GM19395 (cell line): Measurements from ENCODE around the gene MGAT5.

Experiments used
- ATAC-seq: cut with Tn5 transposase; IDR thresholded peaks from one replicate; pipeline ENCODE4 v1.9.1; 2021; ENCODE audit warnings: mild to moderate bottlenecking, moderate library complexity; ENCODE audit not compliant: unreplicated experiment

Gene MGAT5

DNA sequence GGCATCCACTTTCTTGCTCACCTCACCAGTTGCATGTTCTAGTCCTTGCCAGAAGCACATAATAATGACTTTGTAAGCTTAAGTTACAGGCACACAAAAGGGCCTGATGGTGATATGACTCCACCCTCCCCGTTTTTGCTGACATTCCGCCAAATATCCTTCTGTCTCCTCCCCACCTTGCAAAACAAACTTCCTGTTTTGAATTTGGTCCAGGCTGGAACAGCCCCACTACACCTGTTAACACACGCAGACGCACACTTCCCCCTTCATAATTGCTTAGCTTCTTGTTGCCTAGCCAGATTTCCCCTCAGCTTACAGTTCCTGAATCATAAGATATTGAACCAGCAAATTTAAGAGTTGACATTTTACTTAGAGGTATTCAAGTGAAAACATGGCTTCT, at the start of gene MGAT5:
Gene MGAT5, plus strand, starts transcription at position 269 of the 400 bp plus-strand sequence. CDS start 332 bp downstream, outside the sequence.
- ATAC-seq = peak; percentile 22

GRCh38 chr2:134205087-134205486, 48.8 kb upstream of the MGAT5 start:
- ATAC-seq = no peak

GRCh38 chr2:134206031-134206430, 47.8 kb upstream of the MGAT5 start:
- no peak for ATAC-seq

- no peak for ATAC-seq
Measured at GRCh38 chr2:134206573-134206972, 47.3 kb upstream of the MGAT5 start.

- peak; percentile 78 for ATAC-seq
Measured at GRCh38 chr2:134207589-134208209, 46.2 kb upstream of the MGAT5 start.

DNA sequence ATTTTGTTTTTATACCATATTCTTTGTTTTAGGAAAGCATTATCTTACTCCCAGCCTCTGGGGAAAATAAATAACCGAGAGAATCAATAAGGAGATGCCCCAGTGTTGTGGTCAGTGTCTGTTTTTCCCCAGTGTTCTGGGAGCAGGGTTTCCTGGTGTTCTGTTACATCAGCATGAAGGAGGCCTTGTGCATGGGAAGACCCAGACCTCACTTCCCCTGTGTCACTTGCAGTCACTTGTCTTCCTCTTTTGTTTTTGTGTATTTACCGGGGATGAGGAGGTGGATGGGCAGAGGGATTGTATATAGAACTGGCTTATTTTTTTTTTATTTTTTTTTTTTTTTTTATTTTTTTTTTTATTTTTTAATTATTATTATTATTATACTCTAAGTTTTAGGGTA, 45.0 kb upstream of the MGAT5 start:
- no peak for ATAC-seq

- no peak for ATAC-seq
Measured at GRCh38 chr2:134212746-134213145, 41.1 kb upstream of the MGAT5 start.

DNA sequence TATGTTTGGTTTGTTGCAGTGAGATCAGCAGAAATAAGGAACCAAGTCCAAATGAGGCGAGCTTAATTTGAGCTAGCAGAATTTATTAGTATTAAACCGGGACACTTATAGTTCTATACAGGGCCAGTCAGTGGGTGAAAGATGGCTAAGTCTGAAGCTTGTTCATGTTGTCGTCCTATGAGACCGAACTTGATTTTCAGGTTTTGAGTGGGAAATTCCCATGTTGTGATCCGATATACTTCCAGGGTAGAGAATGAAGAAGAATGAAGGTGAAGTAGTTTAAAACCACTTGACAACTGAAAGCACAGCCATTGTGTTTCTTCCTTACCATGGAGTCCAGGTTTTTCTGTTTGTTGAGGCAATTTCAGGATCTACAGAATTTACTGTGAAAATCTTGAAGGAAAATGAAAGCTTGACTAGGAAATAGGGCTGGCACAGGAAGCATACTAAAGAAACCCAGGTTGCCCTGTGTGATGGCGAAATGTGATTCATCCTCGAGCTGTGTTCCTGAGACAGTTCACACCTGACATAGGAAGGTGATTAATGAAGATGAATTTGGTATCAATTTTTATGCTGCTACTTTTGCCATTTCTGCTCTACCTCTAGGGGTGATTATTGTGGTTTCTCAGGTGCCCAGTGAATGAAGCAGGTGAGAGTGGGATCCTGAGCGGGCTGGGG, 37.6 kb upstream of the MGAT5 start:
- ATAC-seq = no peak

DNA sequence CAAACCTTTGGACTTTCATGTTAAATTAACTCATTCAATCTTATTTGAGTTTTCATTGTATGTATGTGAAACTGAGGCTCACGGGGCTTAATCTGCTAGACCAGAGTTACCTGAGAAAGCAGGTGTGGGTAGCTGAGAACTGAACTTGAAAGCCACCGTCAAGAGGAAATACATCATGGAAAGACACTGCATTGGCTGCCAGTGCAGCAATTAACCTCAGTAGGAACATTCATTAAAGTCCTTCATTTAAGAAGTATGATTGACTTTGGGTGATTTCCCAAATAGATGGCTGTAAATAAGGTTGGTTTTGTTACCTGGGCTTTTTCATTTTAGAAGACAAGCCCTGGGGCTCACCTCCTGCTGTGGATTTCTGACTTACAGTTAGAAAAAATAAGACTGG, 36.5 kb upstream of the MGAT5 start:
- ATAC-seq = no peak

DNA sequence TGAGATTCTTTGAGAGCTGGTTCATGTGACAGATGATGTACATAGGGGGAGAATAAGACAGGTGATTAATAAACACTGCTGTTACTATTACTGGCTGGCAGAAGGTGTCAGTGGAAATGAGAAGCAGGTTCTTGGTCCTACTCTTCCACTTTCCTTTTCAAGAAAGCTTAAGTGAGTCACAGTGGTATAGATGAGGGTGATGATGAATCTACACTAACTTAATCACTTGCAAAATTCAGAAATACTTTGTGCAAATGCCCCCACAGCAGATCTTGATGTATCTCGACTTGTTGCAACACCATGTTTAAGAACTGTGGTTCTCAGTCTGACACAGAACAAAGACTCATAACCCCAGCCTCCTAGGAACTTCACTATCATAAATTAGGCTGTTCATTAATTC, 35.9 kb upstream of the MGAT5 start:
- peak; percentile 77 for ATAC-seq

DNA sequence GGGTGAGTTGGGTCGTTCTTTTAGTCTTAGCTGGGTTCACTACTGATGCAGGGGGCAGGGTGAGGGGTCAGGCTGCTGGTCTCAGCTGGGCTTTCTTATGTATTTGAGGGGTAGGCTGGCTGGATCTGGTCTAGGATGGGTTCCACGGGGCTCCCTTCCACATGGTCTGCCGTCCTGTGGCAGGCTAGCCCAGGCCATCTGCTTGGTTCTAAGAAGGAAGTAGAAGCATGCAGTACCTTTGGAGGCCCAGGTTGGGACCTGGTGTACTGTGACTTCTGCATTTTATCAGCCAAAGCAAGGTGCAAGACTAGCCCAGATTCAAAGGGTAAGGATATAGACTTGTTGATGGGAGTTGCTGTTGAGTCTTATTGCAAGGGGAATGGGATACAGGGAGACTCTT, 35.5 kb upstream of the MGAT5 start:
- peak; percentile 41 for ATAC-seq

DNA sequence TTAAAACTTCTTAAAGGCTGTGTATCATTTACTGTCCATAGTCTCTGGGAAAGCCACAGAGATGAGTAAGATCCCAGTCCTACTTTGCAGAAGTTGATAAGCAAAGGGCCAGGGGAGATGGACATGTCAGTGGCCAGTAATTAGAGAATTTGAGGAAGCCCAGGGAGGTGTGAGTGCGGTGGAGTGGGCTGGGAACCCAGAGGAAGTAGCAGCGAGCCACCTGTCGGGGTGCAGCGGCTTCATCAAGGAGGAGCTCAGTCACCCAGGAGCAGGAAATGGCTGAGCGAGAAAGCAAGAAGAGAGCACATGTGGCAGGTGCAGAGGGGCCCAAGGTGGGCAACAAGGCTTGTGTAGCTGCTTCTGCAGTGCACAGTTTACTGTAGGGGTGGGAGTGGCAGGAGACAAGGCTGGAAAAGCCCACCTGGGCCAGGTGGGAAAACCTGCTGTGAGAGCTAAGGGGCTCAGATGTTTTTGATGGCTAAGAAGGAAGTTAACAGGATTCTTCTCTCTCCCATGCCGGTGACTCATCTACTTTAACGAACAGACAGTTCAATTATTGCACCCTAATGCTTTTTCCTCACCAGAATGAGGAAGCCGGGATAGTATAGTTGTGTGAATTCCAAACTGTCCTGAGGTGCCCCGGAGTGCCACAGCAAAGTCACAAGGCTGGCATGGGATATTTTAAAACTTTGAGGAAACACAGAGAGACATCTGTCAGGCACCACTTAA, 34.8 kb upstream of the MGAT5 start:
- ATAC-seq = peak; percentile 74

DNA sequence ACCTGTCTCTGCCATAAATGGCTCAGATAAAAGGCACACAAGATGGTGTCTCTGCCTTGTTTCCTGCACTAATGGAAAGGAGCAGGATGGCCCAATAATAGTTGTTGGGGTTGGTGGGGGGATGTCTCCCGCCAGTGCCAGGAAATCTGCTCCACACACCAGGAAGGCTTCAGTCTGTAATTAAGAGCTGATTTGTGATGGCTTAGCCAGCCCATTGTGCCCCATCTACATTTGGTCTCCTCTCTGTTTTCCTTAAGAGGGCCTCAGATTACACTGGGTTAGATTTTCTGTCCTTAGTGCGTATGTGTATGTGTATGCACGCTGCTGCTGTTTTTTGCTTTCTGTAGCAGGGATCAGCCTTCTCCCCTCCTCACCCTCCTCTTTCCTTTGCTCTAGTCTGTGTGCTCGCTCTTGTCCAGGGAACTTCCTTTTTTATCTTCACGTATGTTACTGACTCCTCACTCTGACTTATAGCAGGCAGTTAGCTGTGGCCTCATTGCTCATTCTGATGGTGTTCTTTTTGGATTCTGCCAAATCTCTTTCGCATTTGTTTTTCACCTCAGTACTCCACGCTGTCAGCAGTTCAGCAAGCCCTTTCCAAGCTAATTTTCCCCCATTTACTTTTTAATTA, 33.4 kb upstream of the MGAT5 start:
- no peak for ATAC-seq

GRCh38 chr2:134224005-134224404, 29.9 kb upstream of the MGAT5 start:
- ATAC-seq = no peak

- ATAC-seq = no peak
Measured at GRCh38 chr2:134225173-134225572, 28.7 kb upstream of the MGAT5 start.

DNA sequence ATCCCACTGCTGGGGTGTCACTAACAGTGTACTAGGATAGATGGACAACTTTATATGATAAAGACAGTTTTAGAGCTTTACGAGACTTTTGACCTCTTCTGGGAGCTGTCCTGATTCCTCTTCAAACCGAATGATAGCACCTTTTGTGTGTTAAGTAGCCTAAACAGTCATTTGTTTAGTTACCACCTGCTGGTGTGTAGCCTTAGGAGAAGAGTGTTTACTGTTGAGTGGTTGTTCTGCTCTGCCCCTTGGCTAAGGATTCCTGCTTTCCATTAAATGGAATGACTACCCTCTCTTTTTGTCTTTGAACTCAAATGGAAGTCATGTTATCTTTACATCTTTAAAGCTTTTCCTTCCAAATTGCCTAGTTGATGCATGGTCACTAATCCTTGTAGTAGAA, 28.0 kb upstream of the MGAT5 start:
- no peak for ATAC-seq

- ATAC-seq = no peak
Measured at GRCh38 chr2:134226601-134227000, 27.3 kb upstream of the MGAT5 start.

- ATAC-seq = no peak
Measured at GRCh38 chr2:134227666-134228065, 26.2 kb upstream of the MGAT5 start.

DNA sequence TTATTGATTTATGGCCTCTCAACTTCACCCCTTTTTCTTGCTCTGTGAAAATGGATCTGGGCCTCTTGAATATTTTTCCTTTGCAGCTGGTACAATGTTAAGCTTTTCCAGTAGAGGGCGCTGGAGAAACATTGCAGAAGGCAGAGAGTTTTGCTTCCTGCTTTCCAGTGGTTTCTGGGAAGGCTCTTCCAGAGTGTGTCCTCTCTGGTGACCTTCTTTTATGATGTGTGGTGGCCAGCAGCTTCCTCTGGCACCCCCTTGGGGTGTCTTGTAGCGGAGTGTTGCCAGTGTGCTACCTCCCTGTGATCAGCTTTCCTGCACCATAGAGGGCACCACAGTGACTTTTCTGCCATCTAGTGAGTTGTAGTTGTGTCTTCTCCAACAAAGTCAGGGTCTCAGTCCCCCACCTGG, 25.4 kb upstream of the MGAT5 start:
- ATAC-seq = no peak

DNA sequence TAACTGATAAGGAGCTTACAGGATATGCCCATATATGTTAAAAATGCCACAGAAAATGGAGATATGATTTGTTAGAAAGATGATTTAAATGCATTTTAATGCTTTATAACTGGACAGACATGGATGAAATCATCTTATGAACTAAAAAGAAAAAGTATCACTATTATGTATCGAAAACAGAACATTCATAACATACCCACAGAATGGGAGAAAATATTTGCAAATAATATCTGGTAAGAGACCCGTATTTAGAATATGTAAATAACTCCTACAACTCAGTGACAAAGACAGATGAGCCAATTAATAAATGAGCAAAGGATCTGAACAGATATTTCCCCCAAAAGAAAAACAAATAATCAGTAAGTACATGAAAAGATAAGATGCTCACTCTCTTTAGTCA, 24.3 kb upstream of the MGAT5 start:
- ATAC-seq = no peak

- no peak for ATAC-seq
Measured at GRCh38 chr2:134230885-134231284, 23.0 kb upstream of the MGAT5 start.
